ENCODE results near the gene COL23A1. TPM values are rescaled to one million over a fixed set of nuclear protein-coding genes. Genes with fewer than 3 reads are reported as not detected.

Gene COL23A1
- total and polyA plus RNA-seq, 8 donors = 0.06 to 0.68 (median 0.33) TPM; not detected in 2

- no peak for TF ChIP-seq CTCF (IDR thresholded peaks at IDR 0.05)
- Histone ChIP-seq H3K27ac (no peak overlapping the region), H3K36me3 (no peaks in the 10 kb centered on the region), H3K4me1 (no peaks in the 10 kb centered on the region), H3K9me3 (no peaks in the 10 kb centered on the region), H3K4me3 (no peak overlapping the region), H3K27me3 (no peaks in the 10 kb centered on the region)
- ATAC-seq (no peak), FAIRE-seq (no peak), DNase-seq (no peak)
- WGBS, 2 donors = 77% methylated on average over 2 of the region's 2 CpGs
- intact Hi-C loops (cut with DNase I) = no loop called here
Observed at GRCh38 chr5:178407646-178408045, 182.5 kb downstream of the COL23A1 start.

GRCh38 chr5:178404987-178405386 lies 185.2 kb downstream of the COL23A1 start:
- peaks cover 0 to 13% (median 0%) of the 10 kb centered on the region in 4 donors for H3K27me3 ChIP-seq
- H3K4me1 ChIP-seq = no peaks in the 10 kb centered on the region
- 52 to 57% methylated on average over 8 of the region's 8 CpGs for WGBS, 2 donors
- DNase-seq (peak in 1 of 6 donors; percentile 31), FAIRE-seq (no peak), ATAC-seq (no peak)
- no peaks in the 10 kb centered on the region for H3K36me3 ChIP-seq
- H3K4me3 ChIP-seq = no peak overlapping the region
- no peak for TF ChIP-seq CTCF (IDR thresholded peaks at IDR 0.05)
- no peak overlapping the region for H3K27ac ChIP-seq
- intact Hi-C loops (cut with DNase I) = no loop called here
- no peaks in the 10 kb centered on the region for H3K9me3 ChIP-seq

- no peak for TF ChIP-seq CTCF (IDR thresholded peaks at IDR 0.05)
- FAIRE-seq (no peak), ATAC-seq (no peak), DNase-seq (no peak)
- H3K27ac ChIP-seq = no peak overlapping the region
- H3K36me3 ChIP-seq = no peaks in the 10 kb centered on the region
- peaks cover 0 to 13% (median 0%) of the 10 kb centered on the region in 4 donors for H3K27me3 ChIP-seq
- no peak overlapping the region for H3K4me3 ChIP-seq
- H3K4me1 ChIP-seq = no peaks in the 10 kb centered on the region
- no peaks in the 10 kb centered on the region for H3K9me3 ChIP-seq
- 82 to 89% methylated on average over 10 of the region's 10 CpGs for WGBS, 2 donors
- intact Hi-C loops (cut with DNase I) = no loop called here
Observed at GRCh38 chr5:178403956-178404600, 186.1 kb downstream of the COL23A1 start.

- H3K9me3 ChIP-seq = no peaks in the 10 kb centered on the region
- ATAC-seq (no peak), DNase-seq (no peak), FAIRE-seq (no peak)
- intact Hi-C loops (cut with DNase I) = no loop called here
- H3K36me3 ChIP-seq = no peaks in the 10 kb centered on the region
- H3K27me3 ChIP-seq = peaks cover 0 to 13% (median 0%) of the 10 kb centered on the region in 4 donors
- H3K4me3 ChIP-seq = no peak overlapping the region
- no peak overlapping the region for H3K27ac ChIP-seq
- H3K4me1 ChIP-seq = no peaks in the 10 kb centered on the region
- TF ChIP-seq CTCF (IDR thresholded peaks at IDR 0.05) = no peak
- WGBS, 2 donors = 84 to 91% methylated on average over 8 of the region's 8 CpGs
Observed at GRCh38 chr5:178403351-178403750, 186.8 kb downstream of the COL23A1 start.

- TF ChIP-seq CTCF (IDR thresholded peaks at IDR 0.05) = no peak
- WGBS, 2 donors = 33 to 41% methylated on average over 12 of the region's 12 CpGs
- no peak overlapping the region for H3K4me3 ChIP-seq
- FAIRE-seq (no peak), ATAC-seq (no peak), DNase-seq (no peak)
- H3K27me3 ChIP-seq = peaks cover 0 to 13% (median 0%) of the 10 kb centered on the region in 4 donors
- no peaks in the 10 kb centered on the region for H3K9me3 ChIP-seq
- H3K27ac ChIP-seq = no peak overlapping the region
- intact Hi-C loops (cut with DNase I) = no loop called here
- H3K36me3 ChIP-seq = no peaks in the 10 kb centered on the region
- H3K4me1 ChIP-seq = no peaks in the 10 kb centered on the region
Observed at GRCh38 chr5:178399701-178400095, 190.5 kb downstream of the COL23A1 start.
